ENCODE data around the gene AKR1B15.
A peak's percentile ranks its signal among the peaks of the same experiment; 100 is the strongest.

AKR1B15 gene

GRCh38 chr7:134605978-134606923 is 57.3 kb downstream of the AKR1B15 start:
- Histone ChIP-seq H3K27ac (ENCODE audit: low read depth, low read length) (peak overlapping the region; percentile 1), H3K9ac (ENCODE audit: low read length in 5 of 5) (peak overlapping the region in 1 of 5 donors; percentile 15), H3K27me3 (ENCODE audit: control insufficient read depth in 5 of 5, insufficient read depth in 4 of 5, low read length in 5 of 5) (no peaks in the 10 kb centered on the region), H3K36me3 (ENCODE audit: control insufficient read depth in 5 of 5, insufficient read depth in 5 of 5, low read length in 5 of 5) (no peaks in the 10 kb centered on the region), H3K4me1 (ENCODE audit: control insufficient read depth in 5 of 5, insufficient read depth in 5 of 5, low read length in 5 of 5) (peaks cover 0 to 24% (median 21%) of the 10 kb centered on the region in 5 donors), H3K4me3 (ENCODE audit: low read depth in 1 of 5, low read length in 5 of 5) (peak overlapping the region in 2 of 5 donors; percentile 12 to 47), H3K9me3 (ENCODE audit: control insufficient read depth in 5 of 5, low read length in 5 of 5) (no peaks in the 10 kb centered on the region)

GRCh38 chr7:134611611-134612151 is 62.8 kb downstream of the AKR1B15 start:
- Histone ChIP-seq H3K9me3 (ENCODE audit: control insufficient read depth in 5 of 5, low read length in 5 of 5) (no peaks in the 10 kb centered on the region), H3K27ac (ENCODE audit: low read depth, low read length) (no peak overlapping the region), H3K27me3 (ENCODE audit: control insufficient read depth in 5 of 5, insufficient read depth in 4 of 5, low read length in 5 of 5) (peaks cover 0 to 2% (median 0%) of the 10 kb centered on the region in 5 donors), H3K4me1 (ENCODE audit: control insufficient read depth in 5 of 5, insufficient read depth in 5 of 5, low read length in 5 of 5) (peaks cover 0 to 22% (median 14%) of the 10 kb centered on the region in 5 donors), H3K9ac (ENCODE audit: low read length in 5 of 5) (no peak overlapping the region), H3K36me3 (ENCODE audit: control insufficient read depth in 5 of 5, insufficient read depth in 5 of 5, low read length in 5 of 5) (no peaks in the 10 kb centered on the region), H3K4me3 (ENCODE audit: low read depth in 1 of 5, low read length in 5 of 5) (no peak overlapping the region)

GRCh38 chr7:134612197-134612596 is 63.3 kb downstream of the AKR1B15 start:
- Histone ChIP-seq H3K4me1 (ENCODE audit: control insufficient read depth in 5 of 5, insufficient read depth in 5 of 5, low read length in 5 of 5) (peaks cover 0 to 17% (median 9%) of the 10 kb centered on the region in 5 donors), H3K4me3 (ENCODE audit: low read depth in 1 of 5, low read length in 5 of 5) (no peak overlapping the region), H3K9me3 (ENCODE audit: control insufficient read depth in 5 of 5, low read length in 5 of 5) (no peaks in the 10 kb centered on the region), H3K9ac (ENCODE audit: low read length in 5 of 5) (no peak overlapping the region), H3K36me3 (ENCODE audit: control insufficient read depth in 5 of 5, insufficient read depth in 5 of 5, low read length in 5 of 5) (no peaks in the 10 kb centered on the region), H3K27ac (ENCODE audit: low read depth, low read length) (no peak overlapping the region), H3K27me3 (ENCODE audit: control insufficient read depth in 5 of 5, insufficient read depth in 4 of 5, low read length in 5 of 5) (peaks cover 0 to 4% (median 0%) of the 10 kb centered on the region in 5 donors)

GRCh38 chr7:134613623-134614347 is 64.9 kb downstream of the AKR1B15 start:
- H3K4me3 ChIP-seq (ENCODE audit: low read depth in 1 of 5, low read length in 5 of 5), result no peak overlapping the region
- peaks cover 0 to 4% (median 0%) of the 10 kb centered on the region in 5 donors for H3K27me3 ChIP-seq (ENCODE audit: control insufficient read depth in 5 of 5, insufficient read depth in 4 of 5, low read length in 5 of 5)
- peaks cover 0 to 13% (median 4%) of the 10 kb centered on the region in 5 donors for H3K4me1 ChIP-seq (ENCODE audit: control insufficient read depth in 5 of 5, insufficient read depth in 5 of 5, low read length in 5 of 5)
- no peaks in the 10 kb centered on the region for H3K36me3 ChIP-seq (ENCODE audit: control insufficient read depth in 5 of 5, insufficient read depth in 5 of 5, low read length in 5 of 5)
- H3K27ac ChIP-seq (ENCODE audit: low read depth, low read length), result peak overlapping the region; percentile 10
- no peak overlapping the region for H3K9ac ChIP-seq (ENCODE audit: low read length in 5 of 5)
- no peaks in the 10 kb centered on the region for H3K9me3 ChIP-seq (ENCODE audit: control insufficient read depth in 5 of 5, low read length in 5 of 5)

GRCh38 chr7:134616611-134617010 is 67.7 kb downstream of the AKR1B15 start:
- H3K36me3 ChIP-seq (ENCODE audit: control insufficient read depth in 5 of 5, insufficient read depth in 5 of 5, low read length in 5 of 5), result no peaks in the 10 kb centered on the region
- peaks cover 0 to 15% (median 7%) of the 10 kb centered on the region in 5 donors for H3K4me1 ChIP-seq (ENCODE audit: control insufficient read depth in 5 of 5, insufficient read depth in 5 of 5, low read length in 5 of 5)
- H3K9me3 ChIP-seq (ENCODE audit: control insufficient read depth in 5 of 5, low read length in 5 of 5), result no peaks in the 10 kb centered on the region
- no peak overlapping the region for H3K9ac ChIP-seq (ENCODE audit: low read length in 5 of 5)
- H3K27me3 ChIP-seq (ENCODE audit: control insufficient read depth in 5 of 5, insufficient read depth in 4 of 5, low read length in 5 of 5), result peaks cover 0 to 4% (median 0%) of the 10 kb centered on the region in 5 donors
- H3K27ac ChIP-seq (ENCODE audit: low read depth, low read length), result no peak overlapping the region
- no peak overlapping the region for H3K4me3 ChIP-seq (ENCODE audit: low read depth in 1 of 5, low read length in 5 of 5)

- Histone ChIP-seq H3K9ac (ENCODE audit: low read length in 5 of 5) (no peak overlapping the region), H3K27ac (ENCODE audit: low read depth, low read length) (no peak overlapping the region), H3K9me3 (ENCODE audit: control insufficient read depth in 5 of 5, low read length in 5 of 5) (no peaks in the 10 kb centered on the region), H3K4me3 (ENCODE audit: low read depth in 1 of 5, low read length in 5 of 5) (no peak overlapping the region), H3K27me3 (ENCODE audit: control insufficient read depth in 5 of 5, insufficient read depth in 4 of 5, low read length in 5 of 5) (peaks cover 0 to 4% (median 0%) of the 10 kb centered on the region in 5 donors), H3K36me3 (ENCODE audit: control insufficient read depth in 5 of 5, insufficient read depth in 5 of 5, low read length in 5 of 5) (no peaks in the 10 kb centered on the region), H3K4me1 (ENCODE audit: control insufficient read depth in 5 of 5, insufficient read depth in 5 of 5, low read length in 5 of 5) (peaks cover 0 to 6% (median 0%) of the 10 kb centered on the region in 5 donors)
Observed at GRCh38 chr7:134618756-134619530, 70.0 kb downstream of the AKR1B15 start.

- Histone ChIP-seq H3K9ac (ENCODE audit: low read length in 5 of 5) (no peak overlapping the region), H3K4me3 (ENCODE audit: low read depth in 1 of 5, low read length in 5 of 5) (no peak overlapping the region), H3K36me3 (ENCODE audit: control insufficient read depth in 5 of 5, insufficient read depth in 5 of 5, low read length in 5 of 5) (no peaks in the 10 kb centered on the region), H3K27me3 (ENCODE audit: control insufficient read depth in 5 of 5, insufficient read depth in 4 of 5, low read length in 5 of 5) (peaks cover 0 to 4% (median 0%) of the 10 kb centered on the region in 5 donors), H3K9me3 (ENCODE audit: control insufficient read depth in 5 of 5, low read length in 5 of 5) (no peaks in the 10 kb centered on the region), H3K27ac (ENCODE audit: low read depth, low read length) (no peak overlapping the region), H3K4me1 (ENCODE audit: control insufficient read depth in 5 of 5, insufficient read depth in 5 of 5, low read length in 5 of 5) (peaks cover 0 to 3% (median 0%) of the 10 kb centered on the region in 5 donors)
Observed at GRCh38 chr7:134619627-134620331, 70.9 kb downstream of the AKR1B15 start.

- no peaks in the 10 kb centered on the region for H3K9me3 ChIP-seq (ENCODE audit: control insufficient read depth in 5 of 5, low read length in 5 of 5)
- H3K27me3 ChIP-seq (ENCODE audit: control insufficient read depth in 5 of 5, insufficient read depth in 4 of 5, low read length in 5 of 5), result peaks cover 0 to 3% (median 0%) of the 10 kb centered on the region in 5 donors
- peaks cover 0 to 3% (median 0%) of the 10 kb centered on the region in 5 donors for H3K4me1 ChIP-seq (ENCODE audit: control insufficient read depth in 5 of 5, insufficient read depth in 5 of 5, low read length in 5 of 5)
- H3K27ac ChIP-seq (ENCODE audit: low read depth, low read length), result no peak overlapping the region
- H3K36me3 ChIP-seq (ENCODE audit: control insufficient read depth in 5 of 5, insufficient read depth in 5 of 5, low read length in 5 of 5), result no peaks in the 10 kb centered on the region
- H3K9ac ChIP-seq (ENCODE audit: low read length in 5 of 5), result no peak overlapping the region
- no peak overlapping the region for H3K4me3 ChIP-seq (ENCODE audit: low read depth in 1 of 5, low read length in 5 of 5)
Observed at GRCh38 chr7:134622303-134622995, 73.5 kb downstream of the AKR1B15 start.

All from subcutaneous abdominal adipose tissue (tissue), 5 donors.